ENCODE results near the gene SFXN1. TPM values are rescaled to one million over a fixed set of nuclear protein-coding genes. Genes with fewer than 3 reads are reported as not detected.

SFXN1 gene
- total and polyA plus RNA-seq, 2 of the 4 experiments (the other 2 are of a cell fraction) = 131 to 410 TPM

- in situ Hi-C loops (cut with MboI; ENCODE audit: low sequenced_read_pairs) (no loop called here), intact Hi-C loops (cut with micrococcal nuclease) (no loop called here), dilution Hi-C loops (cut with HindIII; ENCODE audit: low sequenced_read_pairs, unreplicated experiment) (no loop called here)
- no peak overlapping the region for H2BK15ac ChIP-seq (ENCODE audit: low read depth, low read length)
- no peak overlapping the region for H3K4me3 ChIP-seq (ENCODE audit: insufficient read depth, low read depth, low read length)
- no peaks in the 10 kb centered on the region for H3K9me3 ChIP-seq (ENCODE audit: control insufficient read depth, insufficient read depth, low read length)
- no peak overlapping the region for H2BK120ac ChIP-seq (ENCODE audit: low read depth, low read length)
- H3K4me1 ChIP-seq (ENCODE audit: control insufficient read depth, insufficient read depth, low read length) = no peaks in the 10 kb centered on the region
- no TSS peak for BruUV-seq (replicated peaks)
- no peak for ATAC-seq (ENCODE audit: low read depth)
- no peaks in the 10 kb centered on the region for H3K27me3 ChIP-seq (ENCODE audit: control insufficient read depth, insufficient read depth, low read length)
- H4K5ac ChIP-seq (ENCODE audit: low read depth, low read length) = no peak overlapping the region
- H2BK5ac ChIP-seq (ENCODE audit: low read depth, low read length, poor library complexity, severe bottlenecking) = no peak overlapping the region
- H2AK5ac ChIP-seq (ENCODE audit: low read depth, low read length) = no peak overlapping the region
- no peak overlapping the region for H3K4ac ChIP-seq (ENCODE audit: low read depth, low read length)
- peaks cover 18 to 57% of the 10 kb centered on the region in 2 experiments for H3K79me1 ChIP-seq (ENCODE audit: low read depth in 1 of 2, low read length in 2 of 2)
- H3K27ac ChIP-seq (ENCODE audit: insufficient read depth, low read length) = no peak overlapping the region
- H2AK9ac ChIP-seq (replicated peaks; ENCODE audit: low read depth, low read length, poor library complexity) = no peak overlapping the region
- no peak overlapping the region for H3K56ac ChIP-seq (ENCODE audit: extremely low read depth, insufficient read depth, low read length)
- no peak overlapping the region for H2BK20ac ChIP-seq (ENCODE audit: low read depth, low read length)
- H3K14ac ChIP-seq (replicated peaks; ENCODE audit: low read depth, low read length) = no peak overlapping the region
- H3K36me3 ChIP-seq (ENCODE audit: control insufficient read depth, insufficient read depth, low read length) = peaks cover 32% of the 10 kb centered on the region
- H2AFZ ChIP-seq (replicated peaks; ENCODE audit: low read length, poor library complexity) = no peak overlapping the region
- H3K18ac ChIP-seq (ENCODE audit: low read depth, low read length) = no peak overlapping the region
- H4K91ac ChIP-seq (ENCODE audit: insufficient read depth, low read depth, low read length) = no peak overlapping the region
- no peak overlapping the region for H4K8ac ChIP-seq (ENCODE audit: low read depth in 2 of 2, low read length in 2 of 2)
- no peak for TF ChIP-seq MXI1 (IDR thresholded peaks at IDR 0.05; ENCODE audit: borderline replicate concordance, low read depth, low read length)
- no peak for TF ChIP-seq RFX5 (IDR thresholded peaks at IDR 0.05; ENCODE audit: low read depth, low read length)
- TF ChIP-seq SMC3 (IDR thresholded peaks at IDR 0.05; ENCODE audit: low read depth, low read length) = no peak
- TF ChIP-seq MAZ (IDR thresholded peaks at IDR 0.05; ENCODE audit: borderline replicate concordance, low read depth, low read length) = no peak
- TF ChIP-seq USF2 (IDR thresholded peaks at IDR 0.05; ENCODE audit: low read depth, low read length) = no peak
- TF ChIP-seq CEBPB (IDR thresholded peaks at IDR 0.05; ENCODE audit: low read depth, low read length) = no peak
- TF ChIP-seq BHLHE40 (IDR thresholded peaks at IDR 0.05; ENCODE audit: low read depth, low read length) = no peak
- no peak for TF ChIP-seq RAD21 (IDR thresholded peaks at IDR 0.05; ENCODE audit: low read length)
- no peak for TF ChIP-seq MAFK (IDR thresholded peaks at IDR 0.05; ENCODE audit: low read depth, low read length)
- no peak for TF ChIP-seq FOS (IDR thresholded peaks at IDR 0.05; ENCODE audit: low read depth, low read length)
- no peak overlapping the region for H3K4me2 ChIP-seq (ENCODE audit: low read depth, low read length)
- H4K20me1 ChIP-seq (ENCODE audit: insufficient read depth, low read length) = peaks cover 68% of the 10 kb centered on the region
- POLR2A ChIA-PET (ENCODE audit: unreplicated experiment) = no interaction called here
- no peak overlapping the region for H3K23ac ChIP-seq (ENCODE audit: low read depth, low read length)
- peaks cover 16% of the 10 kb centered on the region; the same call in 1 of the 2 replicates for H3K9me1 ChIP-seq (ENCODE audit: insufficient read depth, low read length)
- H3K9ac ChIP-seq (ENCODE audit: low read depth, low read length) = no peak overlapping the region
- DNase-seq = no peak
- no CpG with 5 or more reads among the region's 6 CpGs for WGBS, 2 experiments (ENCODE audit: extremely low coverage in 2 of 2, insufficient read length in 1 of 2)
- CTCF ChIA-PET = interaction anchor here (0.6 kb wide), 1 partner anchor 898 kb away, joined by 3 read pairs; no protein-coding TSS in a partner anchor
Measured at GRCh38 chr5:175485631-175486030, 7.3 kb downstream of the SFXN1 start.
